Vagina (tissue), 2 donors: ENCODE data around the gene CCDC200.

Experiments used
- POLR2A ChIP-seq, 2 donors: fragments of 450-650 bp; IDR thresholded peaks; one replicate each; pipeline ENCODE4 v1.6.1; 2017; ENCODE audit warnings: antibody characterized with exemption in 2 of 2, mild to moderate bottlenecking in 2 of 2, moderate library complexity in 2 of 2
- TF ChIP-seq, protein P1 (sequence below), 3 experiments: fragments of 450-650 bp in 2 of 3; fragments of 200-600 bp in 1 of 3; sonication (generic) in 1 of 3; IDR thresholded peaks; one replicate each; pipeline ENCODE4 v1.5.1; 2017 to 2019; ENCODE audit warnings: antibody characterized with exemption in 3 of 3, mild to moderate bottlenecking in 2 of 3, moderate library complexity in 2 of 3

DNA sequence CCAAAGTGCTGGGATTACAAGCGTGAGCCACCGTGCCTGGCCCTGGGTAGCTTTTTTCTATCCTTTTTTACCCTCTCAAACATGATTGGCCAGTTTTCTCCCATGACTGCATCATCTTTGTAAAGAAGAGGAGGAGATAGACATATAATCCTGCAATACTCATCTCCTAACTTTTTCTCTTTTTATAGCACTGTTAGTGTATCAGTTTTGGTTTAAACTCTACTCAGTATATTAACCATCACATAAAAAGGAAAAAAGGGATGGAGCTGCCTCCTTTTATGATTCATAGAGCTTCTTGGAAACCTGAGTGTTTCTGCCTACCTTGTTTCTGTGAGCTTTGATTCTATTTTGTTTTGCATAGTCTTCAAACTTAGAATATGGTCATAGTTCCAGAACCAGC is 28.8 kb downstream of the CCDC200 start:
- TF ChIP-seq, protein P1, sequence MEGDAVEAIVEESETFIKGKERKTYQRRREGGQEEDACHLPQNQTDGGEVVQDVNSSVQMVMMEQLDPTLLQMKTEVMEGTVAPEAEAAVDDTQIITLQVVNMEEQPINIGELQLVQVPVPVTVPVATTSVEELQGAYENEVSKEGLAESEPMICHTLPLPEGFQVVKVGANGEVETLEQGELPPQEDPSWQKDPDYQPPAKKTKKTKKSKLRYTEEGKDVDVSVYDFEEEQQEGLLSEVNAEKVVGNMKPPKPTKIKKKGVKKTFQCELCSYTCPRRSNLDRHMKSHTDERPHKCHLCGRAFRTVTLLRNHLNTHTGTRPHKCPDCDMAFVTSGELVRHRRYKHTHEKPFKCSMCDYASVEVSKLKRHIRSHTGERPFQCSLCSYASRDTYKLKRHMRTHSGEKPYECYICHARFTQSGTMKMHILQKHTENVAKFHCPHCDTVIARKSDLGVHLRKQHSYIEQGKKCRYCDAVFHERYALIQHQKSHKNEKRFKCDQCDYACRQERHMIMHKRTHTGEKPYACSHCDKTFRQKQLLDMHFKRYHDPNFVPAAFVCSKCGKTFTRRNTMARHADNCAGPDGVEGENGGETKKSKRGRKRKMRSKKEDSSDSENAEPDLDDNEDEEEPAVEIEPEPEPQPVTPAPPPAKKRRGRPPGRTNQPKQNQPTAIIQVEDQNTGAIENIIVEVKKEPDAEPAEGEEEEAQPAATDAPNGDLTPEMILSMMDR (IDR thresholded peaks at IDR 0.05): no peak
- TF ChIP-seq POLR2A (IDR thresholded peaks at IDR 0.05): no peak
